ENCODE measurements around the gene CLDN4. TPM values are rescaled to one million over a fixed set of nuclear protein-coding genes. Genes with fewer than 3 reads are reported as not detected.

Gene CLDN4
- total and polyA plus RNA-seq, 2 donors (not counting 3 experiments of a cell fraction or from before 2014, with no cell fraction given) = 0.13 to 0.15 TPM

- H3K9me3 ChIP-seq (replicated peaks; ENCODE audit: control insufficient read depth, insufficient read depth, low read length) = no peaks in the 10 kb centered on the region
- no peaks in the 10 kb centered on the region for H3K9me1 ChIP-seq (replicated peaks; ENCODE audit: control insufficient read depth, extremely low read depth, insufficient read depth, low read length)
- no peak overlapping the region for H3K4me2 ChIP-seq (ENCODE audit: insufficient read depth, low read length)
- CTCF ChIA-PET = no interaction called here
- no peaks in the 10 kb centered on the region for H3K36me3 ChIP-seq (ENCODE audit: control insufficient read depth in 2 of 2, extremely low read depth in 1 of 2, insufficient read depth in 2 of 2, low read length in 2 of 2)
- no peaks in the 10 kb centered on the region for H3K27me3 ChIP-seq (ENCODE audit: control insufficient read depth in 2 of 2, insufficient read depth in 2 of 2, low read length in 2 of 2)
- H3K79me2 ChIP-seq (ENCODE audit: control insufficient read depth, insufficient read depth, low read length) = no peaks in the 10 kb centered on the region
- H4K20me1 ChIP-seq (replicated peaks; ENCODE audit: control insufficient read depth, extremely low read depth, insufficient read depth, low read length) = no peaks in the 10 kb centered on the region
- intact Hi-C loops (cut with micrococcal nuclease) = no loop called here
- H3K4me3 ChIP-seq (replicated peaks in 1 of 3; ENCODE audit: insufficient read depth in 1 of 3, low read depth in 1 of 3, low read length in 3 of 3) = no peak overlapping the region
- TF ChIP-seq FOS (IDR thresholded peaks at IDR 0.05; ENCODE audit: borderline replicate concordance, insufficient read depth, low read length) (no peak), CTCF (IDR thresholded peaks at IDR 0.05; ENCODE audit: extremely low read depth in 1 of 2, insufficient read depth in 1 of 2, low read depth in 1 of 2, low read length in 2 of 2) (no peak), POLR2AphosphoS5 (IDR thresholded peaks at IDR 0.05; ENCODE audit: insufficient read depth, low read depth, low read length) (no peak), JUN (IDR thresholded peaks at IDR 0.05; ENCODE audit: borderline replicate concordance, insufficient read depth, insufficient read length, low read depth) (no peak), MAX (IDR thresholded peaks at IDR 0.05; ENCODE audit: insufficient read depth, insufficient read length) (no peak), GATA2 (IDR thresholded peaks at IDR 0.05; ENCODE audit: insufficient read depth, insufficient read length, low read depth, low read length) (no peak), MYC (IDR thresholded peaks at IDR 0.05; ENCODE audit: low read depth, low read length) (no peak), EZH2 (IDR thresholded peaks at IDR 0.05; ENCODE audit: borderline replicate concordance, low read depth, low read length, severe bottlenecking) (no peak), POLR2A (IDR thresholded peaks at IDR 0.05; ENCODE audit: low read depth, low read length) (no peak)
- dilution Hi-C loops (cut with MboI; ENCODE audit: extremely low pct_ligation_motif_present, low sequenced_read_pairs) = no loop called here
- H3K4me1 ChIP-seq (ENCODE audit: control insufficient read depth, extremely low read depth, insufficient read depth, low read length) = peaks cover 16% of the 10 kb centered on the region
- H3K27ac ChIP-seq (ENCODE audit: insufficient read depth, low read depth, low read length) = peak overlapping the region; percentile 93
- no peak for FAIRE-seq
- no peak for DNase-seq (ENCODE audit: low read depth, low spot score)
- no peak overlapping the region for H3K9ac ChIP-seq (replicated peaks; ENCODE audit: extremely low read depth, insufficient read depth, low read length)
- no peak overlapping the region for H2AFZ ChIP-seq (ENCODE audit: low read depth, low read length)
- no TSS peak for BruUV-seq (replicated peaks)
- POLR2A ChIA-PET = no interaction called here
Measured at GRCh38 chr7:73852500-73852899, 21.7 kb downstream of the CLDN4 start.
